ENCODE measurements around the gene ZNF419. TPM values are rescaled to one million over a fixed set of nuclear protein-coding genes. Genes with fewer than 3 reads are reported as not detected.
A peak's percentile ranks its signal among the peaks of the same experiment; 100 is the strongest.

The ZNF419 gene
- total and polyA plus RNA-seq, 9 of the 15 experiments (the other 6 are each of a cell fraction or from before 2014, with no cell fraction given) = 0.07 to 5.4 (median 1.5) TPM

GRCh38 chr19:57527136-57527881 lies 39.8 kb downstream of the ZNF419 start, which contains the start of gene ZNF549:
Gene ZNF549 (plus strand): TSS chr19:57527356. CDS start chr19:57527574, 218 bp downstream.
- no peaks in the 10 kb centered on the region for H3K27me3 ChIP-seq (ENCODE audit: control insufficient read depth in 2 of 2, insufficient read depth in 2 of 2, low read length in 2 of 2)
- peaks cover 0 to 7% of the 10 kb centered on the region in 2 experiments; a peak in 2 of 5 replicates for H3K4me1 ChIP-seq (replicated peaks in 1 of 2; ENCODE audit: control insufficient read depth in 2 of 2, insufficient read depth in 2 of 2, low read length in 2 of 2)
- H3K4me2 ChIP-seq (ENCODE audit: insufficient read depth, low read length) = peak within 1 kb of the TSS; percentile 46; the same call in 1 of the 2 replicates
- peak within 1 kb of the TSS; percentile 24; the same call in 1 of the 2 replicates for H2AFZ ChIP-seq (ENCODE audit: low read depth, low read length)
- DNase-seq (ENCODE audit: extremely low read depth in 1 of 4, low spot score in 3 of 4) = peak; percentile 50 to 69 (median 61)
- POLR2A ChIA-PET = no interaction called here
- ATAC-seq = peak; percentile 92
- no peaks in the 10 kb centered on the region for H4K20me1 ChIP-seq (replicated peaks; ENCODE audit: control insufficient read depth, insufficient read depth, low read length)
- no peaks in the 10 kb centered on the region for H3K36me3 ChIP-seq (ENCODE audit: control insufficient read depth, insufficient read depth, low read length)
- BruUV-seq (replicated peaks) = no TSS peak
- H3K9ac ChIP-seq (ENCODE audit: insufficient read depth in 1 of 2, low read depth in 2 of 2, low read length in 2 of 2) = peak within 1 kb of the TSS; percentile 30 to 45; a peak in 2 of 4 replicates
- H3K9me1 ChIP-seq (ENCODE audit: control insufficient read depth, insufficient read depth, low read length) = no peaks in the 10 kb centered on the region
- no peak within 1 kb of the TSS for H3K27ac ChIP-seq (ENCODE audit: extremely low read depth, low read depth, low read length)
- H3K4me3 ChIP-seq = peak within 1 kb of the TSS; percentile 46
- in situ Hi-C loops (cut with MboI) (no loop called here), intact Hi-C loops (cut with micrococcal nuclease) (no loop called here)
- no peaks in the 10 kb centered on the region for H3K9me3 ChIP-seq (replicated peaks; ENCODE audit: control insufficient read depth, insufficient read depth, low read depth, low read length)
- CTCF ChIA-PET (ENCODE audit: low intra/inter-chr PET ratio) = no interaction called here
- FAIRE-seq = no peak
- WGBS (ENCODE audit: insufficient coverage, low coverage, missing lambda C conversion rate) = 21% methylated on average over 31 of the region's 64 CpGs
- H3K79me2 ChIP-seq (ENCODE audit: control insufficient read depth, insufficient read depth, low read length) = no peaks in the 10 kb centered on the region; the same call in 2 of the 3 replicates
- peak; percentile 62 for TF ChIP-seq HCFC1 (IDR thresholded peaks at IDR 0.05; ENCODE audit: low read depth, low read length)
- peak; percentile 57 for TF ChIP-seq POLR2G (IDR thresholded peaks at IDR 0.05; ENCODE audit: low read depth, low read length)
- 0 out of 2 replicates have a peak, but pooled peaks have one; percentile 21 for TF ChIP-seq CREM (IDR thresholded peaks at IDR 0.05; ENCODE audit: low read depth)
- TF ChIP-seq JUND (IDR thresholded peaks at IDR 0.05; ENCODE audit: borderline replicate concordance, low read depth, low read length) = no peak
- no peak for TF ChIP-seq JUND (tag; IDR thresholded peaks at IDR 0.05; ENCODE audit: borderline replicate concordance, low read depth, low read length)
- no peak for TF ChIP-seq ZFPM2 (CRISPR knock-in tag; IDR thresholded peaks at IDR 0.05)
- no peak for TF ChIP-seq FOXP1 (CRISPR knock-in tag; IDR thresholded peaks at IDR 0.05)
- TF ChIP-seq DIDO1 (tag; IDR thresholded peaks at IDR 0.05; ENCODE audit: low read depth) = 0 out of 2 replicates have a peak, but pooled peaks have one; percentile 43
- TF ChIP-seq SIX5 (IDR thresholded peaks at IDR 0.05; ENCODE audit: borderline replicate concordance in 1 of 2, insufficient read depth in 1 of 2, low read depth in 1 of 2, low read length in 2 of 2) = peak; percentile 5 to 17; a peak in 1 of 4 replicates
- peak; percentile 63 for TF ChIP-seq GMEB1 (CRISPR knock-in tag; IDR thresholded peaks at IDR 0.05)
- TF ChIP-seq POLR3G (IDR thresholded peaks at IDR 0.05; ENCODE audit: extremely low read depth, insufficient read length, insufficient replicate concordance) = no peak
- TF ChIP-seq ZBTB11 (CRISPR knock-in tag; IDR thresholded peaks at IDR 0.05) = peak; percentile 58 to 93 (median 92); a peak in 5 of 6 replicates
- no peak for TF ChIP-seq NFRKB (IDR thresholded peaks at IDR 0.05; ENCODE audit: low read depth)
- TF ChIP-seq SMARCA4 (IDR thresholded peaks at IDR 0.05) = no peak

All from K562 (cell line).